Vagina (tissue), 2 donors: ENCODE results near the gene EID2B. TPM values are rescaled to one million over a fixed set of nuclear protein-coding genes. Genes with fewer than 3 reads are reported as not detected.

Source experiments
- DNase-seq, 2 donors: peaks; one replicate each; pipeline ENCODE4 v3.0.0-alpha.2; 2017; ENCODE audit errors: extremely low spot score in 2 of 2
- H3K27ac ChIP-seq: fragments of 200-600 bp; sonication (generic); one replicate; pipeline ENCODE4 v1.5.1; 2019
- H3K27me3 ChIP-seq: fragments of 200-600 bp; sonication (generic); one replicate; pipeline ENCODE4 v1.5.1; 2019
- H3K36me3 ChIP-seq, 2 donors: fragments of 200-600 bp; sonication (generic); one replicate each; pipeline ENCODE4 v1.5.1; 2017 to 2019
- H3K4me1 ChIP-seq: fragments of 200-600 bp; sonication (generic); one replicate; pipeline ENCODE4 v1.5.1; 2019
- H3K4me3 ChIP-seq, 2 donors: fragments of 200-600 bp; sonication (generic); 1 replicate in 1 of 2; 2 replicates in 1 of 2; pipeline ENCODE4 v1.5.1; 2016 to 2019
- H3K9me3 ChIP-seq: fragments of 200-600 bp; sonication (generic); one replicate; pipeline ENCODE4 v1.5.1; 2019
- POLR2A ChIP-seq, 2 donors: fragments of 450-650 bp; IDR thresholded peaks; one replicate each; pipeline ENCODE4 v1.6.1; 2017; ENCODE audit warnings: antibody characterized with exemption in 2 of 2, mild to moderate bottlenecking in 2 of 2, moderate library complexity in 2 of 2
- POLR2AphosphoS5 ChIP-seq, 2 donors: sonication (generic); formaldehyde crosslinking; IDR thresholded peaks; one replicate each; pipeline ENCODE4 v1.9.0; 2017; ENCODE audit warnings: antibody characterized with exemption in 2 of 2, mild to moderate bottlenecking in 2 of 2, low read depth in 1 of 2; ENCODE audit not compliant: insufficient read depth in 1 of 2
- intact Hi-C: fragments of 100-400 bp; cut with DNase I; formaldehyde crosslinking; loops from one replicate; pipeline ENCODE4 v1.15.1; 2023
- total RNA-seq: library from RNA; depleted of rRNA; stranded (reverse); fragments of >200 nt; gene quantifications from one replicate; pipeline ENCODE4 v1.2.3, GENCODE V29; 2016
- TF ChIP-seq, protein P1 (sequence below), 3 experiments: fragments of 450-650 bp in 2 of 3; fragments of 200-600 bp in 1 of 3; sonication (generic) in 1 of 3; IDR thresholded peaks; one replicate each; pipeline ENCODE4 v1.5.1; 2017 to 2019; ENCODE audit warnings: antibody characterized with exemption in 3 of 3, mild to moderate bottlenecking in 2 of 3, moderate library complexity in 2 of 3

The EID2B gene
- total RNA-seq, 1 donor from 2014 or later: 3.7 TPM

GRCh38 chr19:39553082-39553652, 20.5 kb upstream of the EID2B start:
- peaks cover 4% of the 10 kb centered on the region for H3K4me1 ChIP-seq
- no peak for DNase-seq
- H3K36me3 ChIP-seq: no peaks in the 10 kb centered on the region
- TF ChIP-seq POLR2A (IDR thresholded peaks at IDR 0.05) (no peak), POLR2AphosphoS5 (IDR thresholded peaks at IDR 0.05; ENCODE audit: insufficient read depth in 1 of 2, low read depth in 1 of 2) (no peak)
- TF ChIP-seq, protein P1, sequence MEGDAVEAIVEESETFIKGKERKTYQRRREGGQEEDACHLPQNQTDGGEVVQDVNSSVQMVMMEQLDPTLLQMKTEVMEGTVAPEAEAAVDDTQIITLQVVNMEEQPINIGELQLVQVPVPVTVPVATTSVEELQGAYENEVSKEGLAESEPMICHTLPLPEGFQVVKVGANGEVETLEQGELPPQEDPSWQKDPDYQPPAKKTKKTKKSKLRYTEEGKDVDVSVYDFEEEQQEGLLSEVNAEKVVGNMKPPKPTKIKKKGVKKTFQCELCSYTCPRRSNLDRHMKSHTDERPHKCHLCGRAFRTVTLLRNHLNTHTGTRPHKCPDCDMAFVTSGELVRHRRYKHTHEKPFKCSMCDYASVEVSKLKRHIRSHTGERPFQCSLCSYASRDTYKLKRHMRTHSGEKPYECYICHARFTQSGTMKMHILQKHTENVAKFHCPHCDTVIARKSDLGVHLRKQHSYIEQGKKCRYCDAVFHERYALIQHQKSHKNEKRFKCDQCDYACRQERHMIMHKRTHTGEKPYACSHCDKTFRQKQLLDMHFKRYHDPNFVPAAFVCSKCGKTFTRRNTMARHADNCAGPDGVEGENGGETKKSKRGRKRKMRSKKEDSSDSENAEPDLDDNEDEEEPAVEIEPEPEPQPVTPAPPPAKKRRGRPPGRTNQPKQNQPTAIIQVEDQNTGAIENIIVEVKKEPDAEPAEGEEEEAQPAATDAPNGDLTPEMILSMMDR (IDR thresholded peaks at IDR 0.05): no peak
- H3K9me3 ChIP-seq: no peaks in the 10 kb centered on the region
- no peaks in the 10 kb centered on the region for H3K27me3 ChIP-seq
- intact Hi-C loops: no loop called here
- no peak overlapping the region for H3K27ac ChIP-seq
- H3K4me3 ChIP-seq: no peak overlapping the region

- Histone ChIP-seq H3K4me3 (no peak overlapping the region), H3K36me3 (no peaks in the 10 kb centered on the region), H3K27me3 (no peaks in the 10 kb centered on the region), H3K4me1 (no peaks in the 10 kb centered on the region), H3K27ac (no peak overlapping the region), H3K9me3 (no peaks in the 10 kb centered on the region)
- TF ChIP-seq POLR2A (IDR thresholded peaks at IDR 0.05) (no peak), POLR2AphosphoS5 (IDR thresholded peaks at IDR 0.05; ENCODE audit: insufficient read depth in 1 of 2, low read depth in 1 of 2) (no peak)
- TF ChIP-seq, protein P1 (IDR thresholded peaks at IDR 0.05): no peak
- DNase-seq: no peak
- intact Hi-C loops: no loop called here
Measured at GRCh38 chr19:39550197-39550596, 17.5 kb upstream of the EID2B start.

DNA sequence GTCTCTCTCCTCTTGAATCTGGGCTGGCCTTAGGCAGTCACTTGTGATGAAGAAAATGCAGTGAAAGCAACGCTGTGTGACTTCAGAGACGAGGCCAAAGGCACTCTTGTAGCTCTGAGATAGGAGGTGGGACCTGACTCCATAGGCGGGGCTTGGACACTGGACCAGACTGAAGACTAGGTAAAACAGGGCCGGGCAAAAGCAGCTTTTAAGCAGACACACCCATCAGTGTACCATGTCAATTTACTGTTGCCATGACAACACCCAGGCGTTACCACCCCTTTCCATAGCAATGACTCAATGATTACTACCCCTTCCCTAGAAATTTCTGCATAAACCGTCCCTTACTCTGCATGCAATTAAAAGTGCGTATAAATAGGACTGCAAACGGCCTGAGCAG, 13.9 kb upstream of the EID2B start:
- TF ChIP-seq, protein P1 (IDR thresholded peaks at IDR 0.05): no peak
- TF ChIP-seq POLR2AphosphoS5 (IDR thresholded peaks at IDR 0.05; ENCODE audit: insufficient read depth in 1 of 2, low read depth in 1 of 2): no peak
- TF ChIP-seq POLR2A (IDR thresholded peaks at IDR 0.05): no peak
- Histone ChIP-seq H3K27ac (no peak overlapping the region), H3K4me3 (no peak overlapping the region), H3K36me3 (no peaks in the 10 kb centered on the region), H3K27me3 (no peaks in the 10 kb centered on the region), H3K4me1 (no peaks in the 10 kb centered on the region), H3K9me3 (no peaks in the 10 kb centered on the region)
- DNase-seq: peak in 1 of 2 donors; percentile 12
- intact Hi-C loops: no loop called here

DNA sequence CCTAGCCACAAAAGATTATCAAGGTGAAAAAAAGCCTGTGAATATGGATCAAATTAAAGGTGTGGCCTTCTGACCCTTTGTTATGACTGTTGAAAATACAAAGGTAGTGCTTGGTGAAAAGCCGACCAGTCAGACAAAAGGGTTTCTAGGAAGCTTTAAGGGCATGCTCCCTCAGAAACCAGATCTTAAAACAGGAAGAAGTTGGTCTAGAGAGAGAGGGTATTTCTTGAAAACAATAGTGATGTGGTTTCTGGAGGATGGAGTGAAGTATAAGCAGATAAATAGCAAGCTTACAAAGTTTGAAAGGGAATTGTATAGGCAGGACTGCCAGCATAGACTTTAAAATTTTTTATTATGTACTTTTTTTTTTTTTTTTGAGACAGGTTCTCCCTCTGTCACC, 12.3 kb upstream of the EID2B start:
- no peak overlapping the region for H3K27ac ChIP-seq
- DNase-seq: no peak
- TF ChIP-seq, protein P1 (IDR thresholded peaks at IDR 0.05): no peak
- no peak for TF ChIP-seq POLR2AphosphoS5 (IDR thresholded peaks at IDR 0.05; ENCODE audit: insufficient read depth in 1 of 2, low read depth in 1 of 2)
- no peak for TF ChIP-seq POLR2A (IDR thresholded peaks at IDR 0.05)
- intact Hi-C loops: no loop called here
- no peaks in the 10 kb centered on the region for H3K9me3 ChIP-seq
- no peaks in the 10 kb centered on the region for H3K27me3 ChIP-seq
- H3K4me3 ChIP-seq: no peak overlapping the region
- H3K4me1 ChIP-seq: no peaks in the 10 kb centered on the region
- no peaks in the 10 kb centered on the region for H3K36me3 ChIP-seq

DNA sequence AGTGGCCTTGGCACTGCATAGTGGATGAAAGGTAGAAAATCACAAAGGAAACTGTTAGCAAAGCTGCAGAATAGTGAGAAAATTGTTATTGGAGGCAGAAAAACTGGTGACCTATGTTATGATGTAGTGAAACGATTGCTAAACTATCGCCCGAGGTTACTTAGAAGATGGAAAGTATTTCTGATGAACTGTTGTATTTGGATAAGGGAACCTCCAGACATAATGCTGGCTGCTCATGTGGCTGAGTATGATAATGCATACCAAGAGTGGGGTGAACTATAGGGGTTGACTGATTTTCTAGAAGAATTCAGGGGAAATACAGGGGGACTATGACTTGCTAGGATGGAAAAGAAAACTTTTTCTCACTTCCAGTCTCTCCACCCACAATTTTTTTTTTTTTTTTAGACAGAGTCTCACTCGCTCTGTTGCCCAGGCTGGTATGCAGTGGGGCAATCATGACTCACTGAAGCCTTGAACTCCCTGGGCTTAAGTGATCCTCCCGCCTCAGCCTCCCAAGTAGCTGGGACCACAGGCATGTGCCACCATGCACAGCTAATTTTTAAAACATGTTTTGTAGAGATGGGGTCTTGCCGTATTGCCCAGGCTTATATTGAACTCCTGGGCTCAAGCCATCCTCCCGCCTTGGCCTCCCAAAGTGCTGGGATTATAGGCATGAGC, 11.7 kb upstream of the EID2B start:
- DNase-seq: no peak
- H3K27me3 ChIP-seq: no peaks in the 10 kb centered on the region
- intact Hi-C loops: no loop called here
- TF ChIP-seq POLR2A (IDR thresholded peaks at IDR 0.05) (no peak), POLR2AphosphoS5 (IDR thresholded peaks at IDR 0.05; ENCODE audit: insufficient read depth in 1 of 2, low read depth in 1 of 2) (no peak)
- TF ChIP-seq, protein P1 (IDR thresholded peaks at IDR 0.05): no peak
- H3K36me3 ChIP-seq: no peaks in the 10 kb centered on the region
- H3K9me3 ChIP-seq: no peaks in the 10 kb centered on the region
- H3K4me3 ChIP-seq: no peak overlapping the region
- no peaks in the 10 kb centered on the region for H3K4me1 ChIP-seq
- H3K27ac ChIP-seq: no peak overlapping the region
